Measurements from ENCODE around the gene LGR5.

The LGR5 gene

GRCh38 chr12:71442567-71442931 lies 3.0 kb downstream of the LGR5 start:
- TF ChIP-seq, protein P1, sequence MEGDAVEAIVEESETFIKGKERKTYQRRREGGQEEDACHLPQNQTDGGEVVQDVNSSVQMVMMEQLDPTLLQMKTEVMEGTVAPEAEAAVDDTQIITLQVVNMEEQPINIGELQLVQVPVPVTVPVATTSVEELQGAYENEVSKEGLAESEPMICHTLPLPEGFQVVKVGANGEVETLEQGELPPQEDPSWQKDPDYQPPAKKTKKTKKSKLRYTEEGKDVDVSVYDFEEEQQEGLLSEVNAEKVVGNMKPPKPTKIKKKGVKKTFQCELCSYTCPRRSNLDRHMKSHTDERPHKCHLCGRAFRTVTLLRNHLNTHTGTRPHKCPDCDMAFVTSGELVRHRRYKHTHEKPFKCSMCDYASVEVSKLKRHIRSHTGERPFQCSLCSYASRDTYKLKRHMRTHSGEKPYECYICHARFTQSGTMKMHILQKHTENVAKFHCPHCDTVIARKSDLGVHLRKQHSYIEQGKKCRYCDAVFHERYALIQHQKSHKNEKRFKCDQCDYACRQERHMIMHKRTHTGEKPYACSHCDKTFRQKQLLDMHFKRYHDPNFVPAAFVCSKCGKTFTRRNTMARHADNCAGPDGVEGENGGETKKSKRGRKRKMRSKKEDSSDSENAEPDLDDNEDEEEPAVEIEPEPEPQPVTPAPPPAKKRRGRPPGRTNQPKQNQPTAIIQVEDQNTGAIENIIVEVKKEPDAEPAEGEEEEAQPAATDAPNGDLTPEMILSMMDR (IDR thresholded peaks at IDR 0.05; ENCODE audit: insufficient read depth, low read depth, low read length, missing control alignments) = no peak
- H3K4me3 ChIP-seq (ENCODE audit: low read length) = no peak overlapping the region
- no peak for DNase-seq (ENCODE audit: low read depth)

DNA sequence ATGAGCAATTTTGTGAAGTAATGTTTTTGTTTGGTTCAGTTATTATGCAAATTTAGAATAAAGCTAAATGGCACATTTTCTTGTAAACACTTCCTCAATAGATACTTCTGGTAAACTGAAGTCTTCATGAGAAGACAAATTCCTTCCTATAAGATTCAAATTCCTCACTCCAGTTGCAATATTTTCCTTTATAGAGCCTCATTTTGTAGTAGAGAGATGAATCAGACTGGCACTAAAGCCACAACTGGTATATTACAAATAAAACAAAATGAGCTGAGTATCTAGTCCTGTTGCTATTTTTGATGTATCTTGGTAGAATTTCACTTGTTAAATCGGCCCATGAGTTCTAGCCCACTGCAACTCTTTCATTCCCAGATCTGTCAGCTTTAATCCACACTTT lies 5.5 kb downstream of the LGR5 start:
- DNase-seq (ENCODE audit: low read depth) = no peak
- TF ChIP-seq, protein P1 (IDR thresholded peaks at IDR 0.05; ENCODE audit: insufficient read depth, low read depth, low read length, missing control alignments) = no peak
- no peak overlapping the region for H3K4me3 ChIP-seq (ENCODE audit: low read length)

- DNase-seq (ENCODE audit: low read depth) = no peak
- TF ChIP-seq, protein P1 (IDR thresholded peaks at IDR 0.05; ENCODE audit: insufficient read depth, low read depth, low read length, missing control alignments) = no peak
- H3K4me3 ChIP-seq (ENCODE audit: low read length) = no peak overlapping the region
These were observed 8.1 kb downstream of the LGR5 start for GRCh38 chr12:71447691-71448132.

DNA sequence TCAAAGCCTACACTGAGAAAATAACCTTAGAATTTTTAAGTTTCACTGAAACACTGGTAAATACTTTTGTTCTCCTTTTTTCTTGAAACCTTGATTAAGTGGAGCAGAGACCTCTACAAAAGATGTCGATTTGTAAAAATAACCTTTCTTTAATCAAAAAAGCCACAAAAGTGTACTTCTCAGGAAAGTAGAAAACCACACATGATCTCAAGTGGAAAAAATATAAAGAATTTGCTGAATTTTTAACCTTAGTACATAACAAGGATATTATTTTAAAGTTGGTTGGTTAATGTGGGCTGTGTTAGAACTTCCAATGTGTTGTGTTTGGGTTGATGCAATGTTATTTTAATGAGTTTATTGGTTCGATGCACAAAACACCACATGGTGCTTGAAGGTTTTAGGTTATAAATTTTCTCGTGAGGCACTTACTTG lies 8.6 kb downstream of the LGR5 start:
- no peak overlapping the region for H3K4me3 ChIP-seq (ENCODE audit: low read length)
- no peak for DNase-seq (ENCODE audit: low read depth)
- TF ChIP-seq, protein P1 (IDR thresholded peaks at IDR 0.05; ENCODE audit: insufficient read depth, low read depth, low read length, missing control alignments) = no peak

DNA sequence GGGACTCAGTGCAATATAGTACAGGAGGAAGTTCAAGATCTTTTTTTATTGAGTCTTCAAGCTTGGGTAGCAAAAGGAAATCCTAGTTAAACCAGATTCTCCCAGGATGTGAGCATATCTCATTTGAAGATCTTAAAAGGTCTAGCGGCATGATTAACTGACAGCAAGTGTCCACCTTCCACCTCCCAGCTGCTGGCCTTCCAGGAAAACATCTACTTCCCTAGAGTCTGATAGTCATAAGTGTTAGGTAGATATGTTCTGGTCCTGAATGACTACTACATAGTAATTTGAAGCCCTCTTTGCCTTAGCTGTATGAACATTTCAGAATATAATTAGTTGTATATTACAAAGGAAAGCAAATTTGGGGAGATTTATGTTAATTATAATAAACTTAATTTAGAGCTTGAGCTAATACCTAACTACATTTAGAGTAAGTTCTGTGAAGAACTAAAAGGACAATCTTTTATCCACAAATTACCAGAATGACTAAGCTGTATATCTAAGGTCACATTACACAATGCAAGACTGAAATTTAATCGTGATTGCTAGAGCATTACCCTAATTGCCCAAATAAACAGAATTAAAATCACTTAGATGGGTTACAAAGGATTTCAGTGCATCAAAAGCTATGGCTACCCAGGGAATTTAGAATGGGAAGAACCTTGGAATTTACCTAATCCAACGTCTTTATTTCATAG lies 9.9 kb downstream of the LGR5 start:
- DNase-seq (ENCODE audit: low read depth) = no peak
- H3K4me3 ChIP-seq (ENCODE audit: low read length) = no peak overlapping the region
- TF ChIP-seq, protein P1 (IDR thresholded peaks at IDR 0.05; ENCODE audit: insufficient read depth, low read depth, low read length, missing control alignments) = no peak

DNA sequence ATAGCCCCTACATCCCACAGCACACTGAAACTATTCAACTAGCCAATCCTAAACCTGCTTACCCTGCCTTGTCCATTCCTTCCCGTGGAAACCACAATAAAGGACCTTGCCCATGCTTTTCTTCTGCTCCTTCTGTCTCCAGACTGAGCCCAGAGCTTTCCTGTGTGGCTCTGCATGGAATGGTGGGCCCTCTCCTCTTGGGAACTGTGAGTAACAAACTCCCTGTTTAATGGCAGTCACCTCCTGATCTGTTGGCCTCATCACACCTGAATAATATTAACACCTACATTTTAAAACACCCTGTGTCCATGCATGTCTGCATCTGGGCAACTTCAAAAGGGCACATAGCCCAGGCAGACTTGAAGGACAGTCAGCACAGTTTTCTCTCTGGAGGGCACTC lies 12.4 kb downstream of the LGR5 start:
- TF ChIP-seq, protein P1 (IDR thresholded peaks at IDR 0.05; ENCODE audit: insufficient read depth, low read depth, low read length, missing control alignments) = no peak
- DNase-seq (ENCODE audit: low read depth) = no peak
- H3K4me3 ChIP-seq (ENCODE audit: low read length) = no peak overlapping the region
